Spinal cord (tissue), 10 donors: Measurements from ENCODE around the gene TAS2R30. TPM values are rescaled to one million over a fixed set of nuclear protein-coding genes. Genes with fewer than 3 reads are reported as not detected.
"Not testable (repeated sequence)": the region's sequence is repeated elsewhere in the genome, so short reads cannot be mapped to it uniquely, and the experiment has no call there.

ENCODE experiments used
- DNase-seq, 6 donors: peaks; one replicate each; pipeline versions ENCODE4 v3.0.0 to v3.0.0-alpha.2; 2013 to 2015; ENCODE audit warnings: low spot score in 6 of 6, low read depth in 4 of 6
- H3K27ac ChIP-seq: one replicate; pipeline ENCODE4 v1.5.1; 2013; ENCODE audit warnings: low read depth, low read length, control low read depth
- H3K27me3 ChIP-seq: one replicate; pipeline ENCODE4 v1.6.1; 2013; ENCODE audit warnings: low read length; ENCODE audit not compliant: control insufficient read depth, insufficient read depth
- H3K36me3 ChIP-seq: one replicate; pipeline ENCODE4 v1.6.1; 2013; ENCODE audit warnings: low read length; ENCODE audit not compliant: control insufficient read depth, insufficient read depth
- H3K4me1 ChIP-seq: one replicate; pipeline ENCODE4 v1.6.1; 2013; ENCODE audit warnings: low read length; ENCODE audit not compliant: control insufficient read depth, insufficient read depth
- H3K4me3 ChIP-seq: one replicate; pipeline ENCODE4 v1.5.1; 2013; ENCODE audit warnings: low read depth, low read length, control low read depth
- H3K9me3 ChIP-seq: one replicate; pipeline ENCODE4 v1.6.1; 2013; ENCODE audit warnings: low read length; ENCODE audit not compliant: control insufficient read depth, insufficient read depth
- WGBS: methylation state at CpG from one replicate; pipeline ENCODE4 v1.1.5; 2013; ENCODE audit warnings: missing lambda C conversion rate; ENCODE audit not compliant: insufficient coverage; 5-methylcytosine and 5-hydroxymethylcytosine counted together
- polyA plus RNA-seq, 2 donors: library from polyadenylated mRNA; unstranded; fragments of 120-200 nt; gene quantifications; one replicate each; pipeline ENCODE4 v1.2.1, GENCODE V29; 2013; ENCODE audit not compliant: insufficient read length in 2 of 2
- total RNA-seq, 2 donors: library from RNA; depleted of rRNA in 1 of 2; stranded (reverse); fragments of 120-200 nt in 1 of 2; fragments of >200 nt in 1 of 2; gene quantifications; one replicate each; pipeline versions ENCODE4 v1.2.3 to v1.2.4, GENCODE V29; 2013 to 2014
- donor health status: healthy.

TAS2R30 gene
- total and polyA plus RNA-seq, 4 donors: 0.14 to 17.0 (median 3.0) TPM

DNA sequence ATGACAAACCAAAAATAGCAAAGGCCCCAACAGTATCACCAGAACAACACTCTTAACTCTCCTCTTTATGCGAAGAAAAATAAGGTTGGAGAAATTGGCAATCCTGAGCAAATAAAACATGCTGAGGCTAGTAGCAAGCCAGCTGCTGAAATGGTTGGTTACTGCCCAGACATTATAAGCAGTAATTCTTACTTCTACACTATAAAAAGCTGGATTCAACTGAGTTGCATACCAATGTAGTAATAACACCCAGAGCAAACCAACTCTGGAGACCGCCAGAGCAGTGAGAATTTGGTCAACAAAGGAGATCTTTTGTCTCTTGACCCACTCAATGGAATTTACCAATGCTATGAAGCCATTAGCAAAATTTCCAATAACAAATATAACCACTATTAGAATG lies 628 bp downstream of the TAS2R30 start:
- Histone ChIP-seq H3K27ac (peak overlapping the region; percentile 40), H3K4me1 (no peaks in the 10 kb centered on the region), H3K27me3 (no peaks in the 10 kb centered on the region), H3K9me3 (no peaks in the 10 kb centered on the region), H3K4me3 (no peak overlapping the region), H3K36me3 (no peaks in the 10 kb centered on the region)
- DNase-seq: no peak
- WGBS: no CpG with 5 or more reads among the region's 2 CpGs

DNA sequence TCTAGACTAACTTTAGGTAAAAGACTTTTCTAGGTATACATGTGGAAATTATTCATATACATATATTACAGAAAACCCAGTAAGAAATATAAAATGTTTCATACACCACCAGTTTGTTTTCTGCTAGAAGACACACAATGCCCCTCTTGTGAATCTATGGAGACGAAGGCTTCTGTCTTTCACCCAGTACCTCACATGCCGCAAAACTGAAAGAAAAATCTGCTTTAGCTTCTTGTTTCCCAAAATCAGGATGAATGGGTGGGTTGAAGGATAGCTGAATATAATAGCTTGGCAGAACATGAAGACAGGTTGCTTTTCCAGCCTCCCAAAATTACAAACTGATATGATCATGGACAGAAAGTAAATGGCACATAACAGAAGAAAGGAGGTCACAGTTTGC lies 1.3 kb downstream of the TAS2R30 start:
- H3K9me3 ChIP-seq: no peaks in the 10 kb centered on the region
- no peak for DNase-seq
- H3K27ac ChIP-seq: peak overlapping the region; percentile 40
- H3K4me1 ChIP-seq: no peaks in the 10 kb centered on the region
- no peak overlapping the region for H3K4me3 ChIP-seq
- H3K36me3 ChIP-seq: no peaks in the 10 kb centered on the region
- no peaks in the 10 kb centered on the region for H3K27me3 ChIP-seq
- WGBS: no CpG with 5 or more reads among the region's 2 CpGs

DNA sequence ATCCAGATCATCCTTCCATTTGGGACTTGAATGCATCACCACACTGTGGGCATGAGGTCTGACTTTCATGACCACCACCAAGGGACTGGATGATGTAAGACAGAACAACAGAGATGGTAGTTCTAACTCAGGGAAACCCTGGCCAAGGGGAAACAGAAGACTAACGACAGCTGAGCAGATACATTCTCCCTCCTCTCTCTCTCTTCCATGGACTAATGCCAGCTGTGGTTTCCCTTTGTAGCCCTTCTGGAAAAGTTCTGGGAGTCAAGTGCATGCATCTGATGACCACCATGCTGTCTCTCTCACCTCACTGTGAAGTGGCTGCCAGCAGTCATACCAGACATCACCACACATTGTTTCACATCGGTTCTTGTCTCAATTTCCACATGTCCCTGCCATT lies 3.4 kb downstream of the TAS2R30 start:
- no CpG with 5 or more reads among the region's 2 CpGs for WGBS

DNA sequence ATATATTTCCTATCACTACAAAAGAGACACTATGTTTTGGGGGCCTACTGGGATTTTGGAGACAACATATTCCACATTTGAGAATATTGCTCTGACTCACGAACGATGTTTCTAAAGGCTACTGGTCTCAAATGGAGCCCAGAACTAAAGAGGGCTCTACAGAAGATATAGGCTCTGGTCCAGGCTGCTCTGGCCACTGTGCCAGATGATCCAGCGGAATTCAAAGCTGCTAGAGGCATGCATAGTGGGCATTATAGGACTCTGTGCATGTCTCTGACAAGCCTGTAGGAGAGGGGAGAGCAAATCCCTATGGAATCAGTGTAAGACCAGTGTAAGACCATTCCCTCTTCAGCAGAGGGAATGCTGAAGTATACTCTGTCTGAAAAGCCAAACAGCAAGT lies 4.1 kb downstream of the TAS2R30 start:
- no peaks in the 10 kb centered on the region for H3K36me3 ChIP-seq
- no peak overlapping the region for H3K4me3 ChIP-seq
- WGBS: 80% methylated on average over 3 of the region's 3 CpGs
- H3K9me3 ChIP-seq: no peaks in the 10 kb centered on the region
- no peak for DNase-seq
- no peaks in the 10 kb centered on the region for H3K27me3 ChIP-seq
- H3K27ac ChIP-seq: no peak overlapping the region
- H3K4me1 ChIP-seq: no peaks in the 10 kb centered on the region

More for the DNA sequence above, 3.4 kb downstream of the TAS2R30 start:
- no peaks in the 10 kb centered on the region for H3K9me3 ChIP-seq
- DNase-seq: no peak
- H3K36me3 ChIP-seq: no peaks in the 10 kb centered on the region
- no peaks in the 10 kb centered on the region for H3K4me1 ChIP-seq
- H3K27me3 ChIP-seq: no peaks in the 10 kb centered on the region
- H3K27ac ChIP-seq: no peak overlapping the region
- H3K4me3 ChIP-seq: no peak overlapping the region

DNA sequence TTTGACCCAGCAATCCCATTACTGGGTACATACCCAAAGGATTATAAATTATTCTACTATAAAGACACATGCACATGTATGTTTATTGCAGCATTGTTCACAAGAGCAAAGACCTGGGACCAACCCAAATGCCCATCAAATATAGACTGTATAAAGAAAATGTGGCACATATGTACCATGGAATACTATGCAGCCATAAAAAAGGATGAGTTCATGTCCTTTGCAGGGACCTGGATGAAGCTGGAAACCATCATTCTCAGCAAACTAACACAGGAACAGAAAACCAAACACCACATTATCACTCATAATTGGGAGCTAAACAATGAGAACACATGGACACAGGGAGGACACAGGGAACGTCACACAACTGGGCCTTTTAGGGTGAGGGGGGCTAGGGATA lies 20.3 kb downstream of the TAS2R30 start:
- not testable (repeated sequence) for H3K36me3 ChIP-seq, H3K4me1 ChIP-seq, H3K4me3 ChIP-seq, H3K27me3 ChIP-seq, DNase-seq, H3K27ac ChIP-seq
- WGBS: no CpG with 5 or more reads among the region's 1 CpG
- peaks cover 11% of the 10 kb centered on the region for H3K9me3 ChIP-seq

DNA sequence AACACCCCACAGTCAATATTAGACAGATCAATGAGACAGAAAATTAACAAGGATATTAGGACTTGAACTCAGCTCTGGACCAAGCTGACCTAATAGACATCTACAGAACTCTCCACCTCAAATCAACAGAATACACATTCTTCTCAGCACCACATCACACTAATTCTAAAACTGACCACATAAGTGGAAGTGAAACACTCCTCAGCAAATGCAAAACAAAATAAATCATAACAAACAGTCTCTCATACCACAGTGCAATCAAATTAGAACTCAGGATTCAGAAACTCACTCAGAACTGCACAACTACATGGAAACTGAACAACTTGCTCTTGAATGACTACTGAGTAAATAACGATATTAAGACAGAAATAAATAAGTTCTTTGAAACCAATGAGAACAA lies 23.2 kb downstream of the TAS2R30 start:
- H3K36me3 ChIP-seq, DNase-seq, H3K4me1 ChIP-seq, H3K27me3 ChIP-seq, H3K9me3 ChIP-seq, H3K27ac ChIP-seq, H3K4me3 ChIP-seq: not testable (repeated sequence)
- WGBS: no CpG with 5 or more reads among the region's 1 CpG

DNA sequence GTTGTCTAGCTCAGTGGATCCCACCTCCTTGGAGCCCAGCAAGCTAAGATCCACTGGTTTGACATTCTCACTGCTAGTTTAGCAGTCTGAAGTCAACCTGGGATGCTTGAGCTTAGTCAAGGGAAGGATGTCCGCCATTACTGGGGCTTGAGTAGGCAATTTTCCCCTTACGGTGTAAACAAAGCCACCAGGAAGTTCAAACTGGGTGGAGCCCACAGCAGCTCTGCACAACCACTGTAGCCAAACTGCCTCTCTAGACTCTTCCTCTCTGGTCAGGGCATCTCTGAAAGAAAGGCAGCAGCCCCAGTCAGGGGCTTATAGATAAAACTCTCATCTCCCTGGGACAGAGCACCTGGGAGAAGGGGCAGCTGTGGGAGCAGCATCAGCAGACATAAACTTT lies 25.6 kb downstream of the TAS2R30 start:
- Histone ChIP-seq H3K27ac (no peak overlapping the region), H3K36me3 (no peaks in the 10 kb centered on the region), H3K27me3 (no peaks in the 10 kb centered on the region), H3K4me3 (no peak overlapping the region), H3K4me1 (no peaks in the 10 kb centered on the region), H3K9me3 (no peaks in the 10 kb centered on the region)
- WGBS: 92% methylated on average over 2 of the region's 2 CpGs
- no peak for DNase-seq

DNA sequence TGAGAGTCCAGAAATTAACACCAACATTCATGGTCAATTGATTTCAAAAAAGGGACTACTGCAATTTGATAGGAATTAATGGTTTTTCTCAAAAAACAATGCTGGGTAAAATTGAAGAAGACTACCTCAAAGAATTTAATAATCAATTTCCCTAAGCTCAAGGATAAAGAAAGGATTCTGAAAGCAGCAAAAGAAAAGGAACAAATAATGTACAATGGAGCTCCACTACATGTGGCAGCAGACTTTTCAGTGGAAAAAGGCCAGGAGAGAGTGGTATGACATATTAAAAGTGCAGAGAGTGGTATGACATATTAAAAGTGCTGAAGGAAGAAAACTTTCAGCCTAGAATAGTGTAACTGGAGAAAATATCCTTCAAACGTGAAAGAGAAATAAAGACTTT lies 26.7 kb downstream of the TAS2R30 start:
- Histone ChIP-seq H3K4me1 (no peaks in the 10 kb centered on the region), H3K36me3 (no peaks in the 10 kb centered on the region), H3K4me3 (no peak overlapping the region), H3K9me3 (no peaks in the 10 kb centered on the region), H3K27ac (no peak overlapping the region), H3K27me3 (no peaks in the 10 kb centered on the region)
- WGBS: no CpG with 5 or more reads among the region's 1 CpG
- DNase-seq: no peak

DNA sequence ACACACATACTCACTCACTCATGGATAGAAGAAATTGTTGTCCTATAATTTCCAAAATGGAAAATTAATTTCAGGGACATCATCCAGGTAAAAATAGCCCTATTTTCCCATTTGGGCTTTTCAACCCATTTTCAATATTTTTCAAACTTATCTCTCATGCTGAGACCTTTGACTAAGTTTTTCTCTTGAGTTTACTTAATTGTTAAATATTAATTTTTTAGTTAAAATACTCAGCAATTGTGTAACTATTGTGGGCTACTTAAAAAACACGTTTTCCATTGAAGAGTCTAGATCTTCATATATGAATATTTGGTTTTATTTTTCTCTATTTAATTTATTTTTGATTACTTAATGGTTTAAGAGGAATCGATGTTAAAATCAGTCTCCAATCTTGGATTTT lies 28.2 kb downstream of the TAS2R30 start:
- H3K27ac ChIP-seq: no peak overlapping the region
- H3K27me3 ChIP-seq: no peaks in the 10 kb centered on the region
- no peak for DNase-seq
- H3K4me1 ChIP-seq: no peaks in the 10 kb centered on the region
- no peak overlapping the region for H3K4me3 ChIP-seq
- no peaks in the 10 kb centered on the region for H3K36me3 ChIP-seq
- no CpG with 5 or more reads among the region's 2 CpGs for WGBS
- no peaks in the 10 kb centered on the region for H3K9me3 ChIP-seq

DNA sequence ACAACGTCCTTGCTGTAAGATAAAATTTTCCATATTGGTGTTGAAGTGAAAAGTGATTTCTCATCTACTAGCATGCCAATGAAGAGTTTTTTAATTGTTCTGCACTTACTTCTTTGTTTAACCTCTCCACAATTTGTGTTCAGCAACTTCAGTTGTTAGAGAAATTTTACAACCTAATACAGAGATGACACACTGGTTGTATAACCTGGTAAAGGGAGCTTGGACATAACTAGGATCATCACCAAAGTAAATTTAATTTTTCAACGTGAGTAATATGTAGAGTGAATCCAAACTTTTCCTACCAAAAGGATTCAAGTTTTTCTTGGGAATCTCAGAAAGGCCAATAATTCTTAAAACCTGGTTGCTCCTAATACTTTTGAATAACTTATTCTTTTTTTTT lies 28.9 kb downstream of the TAS2R30 start:
- Histone ChIP-seq H3K4me3 (no peak overlapping the region), H3K27ac (no peak overlapping the region), H3K27me3 (no peaks in the 10 kb centered on the region), H3K36me3 (no peaks in the 10 kb centered on the region), H3K9me3 (no peaks in the 10 kb centered on the region), H3K4me1 (no peaks in the 10 kb centered on the region)
- DNase-seq: no peak
- no CpG with 5 or more reads among the region's 2 CpGs for WGBS
